LNCaP clone FGC (cell line): ENCODE results near the gene ZBTB43.

ENCODE experiments used
- DNase-seq: peaks from one replicate; pipeline ENCODE4 v3.0.0-alpha.2; 2011; ENCODE audit warnings: low read depth
- H3K4me3 ChIP-seq: 2 replicates; pipeline ENCODE4 v1.5.1; 2011; ENCODE audit warnings: mild to moderate bottlenecking, low read depth, low read length, control low read depth
- TF ChIP-seq, protein P1 (sequence below): IDR thresholded peaks from 2 replicates; pipeline ENCODE4 v1.5.1; 2012; ENCODE audit warnings: mild to moderate bottlenecking; ENCODE audit not compliant: control insufficient read depth, insufficient read depth; ENCODE audit errors: extremely low read depth

The ZBTB43 gene

DNA sequence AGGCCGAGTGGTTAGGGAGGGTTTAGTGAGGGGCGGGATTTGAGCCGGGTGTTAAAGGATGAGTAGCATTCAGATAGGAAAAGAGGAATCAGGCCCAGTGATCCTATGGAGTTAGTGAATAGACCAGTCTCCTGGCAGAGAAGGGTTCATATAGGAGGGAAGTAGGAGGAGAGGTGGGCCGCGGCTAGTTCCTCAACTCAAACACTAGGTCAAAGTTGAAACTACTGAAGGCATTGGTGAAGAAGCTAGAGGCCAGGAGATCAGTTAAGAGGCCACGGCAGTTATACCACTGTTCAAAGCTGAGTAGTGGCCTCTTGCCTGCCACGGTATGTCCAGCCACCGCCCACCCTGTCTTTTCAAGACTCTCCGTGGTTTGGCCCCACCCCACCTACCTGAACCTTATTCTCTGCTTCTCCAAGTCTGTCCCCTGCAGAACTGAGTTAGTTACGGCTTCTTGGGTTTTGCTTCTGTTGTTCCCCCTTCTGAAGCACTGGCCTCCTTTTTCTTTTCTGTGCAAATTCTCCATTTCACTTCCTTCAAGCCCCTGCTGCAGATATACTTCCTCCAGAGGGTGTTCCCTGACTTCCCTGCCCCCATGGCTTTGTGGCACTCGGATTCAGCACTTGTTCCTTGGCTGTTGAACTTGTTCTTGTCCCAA, 57.4 kb downstream of the ZBTB43 start:
- TF ChIP-seq, protein P1, sequence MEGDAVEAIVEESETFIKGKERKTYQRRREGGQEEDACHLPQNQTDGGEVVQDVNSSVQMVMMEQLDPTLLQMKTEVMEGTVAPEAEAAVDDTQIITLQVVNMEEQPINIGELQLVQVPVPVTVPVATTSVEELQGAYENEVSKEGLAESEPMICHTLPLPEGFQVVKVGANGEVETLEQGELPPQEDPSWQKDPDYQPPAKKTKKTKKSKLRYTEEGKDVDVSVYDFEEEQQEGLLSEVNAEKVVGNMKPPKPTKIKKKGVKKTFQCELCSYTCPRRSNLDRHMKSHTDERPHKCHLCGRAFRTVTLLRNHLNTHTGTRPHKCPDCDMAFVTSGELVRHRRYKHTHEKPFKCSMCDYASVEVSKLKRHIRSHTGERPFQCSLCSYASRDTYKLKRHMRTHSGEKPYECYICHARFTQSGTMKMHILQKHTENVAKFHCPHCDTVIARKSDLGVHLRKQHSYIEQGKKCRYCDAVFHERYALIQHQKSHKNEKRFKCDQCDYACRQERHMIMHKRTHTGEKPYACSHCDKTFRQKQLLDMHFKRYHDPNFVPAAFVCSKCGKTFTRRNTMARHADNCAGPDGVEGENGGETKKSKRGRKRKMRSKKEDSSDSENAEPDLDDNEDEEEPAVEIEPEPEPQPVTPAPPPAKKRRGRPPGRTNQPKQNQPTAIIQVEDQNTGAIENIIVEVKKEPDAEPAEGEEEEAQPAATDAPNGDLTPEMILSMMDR = no peak
- DNase-seq = no peak
- peak overlapping the region; percentile 83 for H3K4me3 ChIP-seq

DNA sequence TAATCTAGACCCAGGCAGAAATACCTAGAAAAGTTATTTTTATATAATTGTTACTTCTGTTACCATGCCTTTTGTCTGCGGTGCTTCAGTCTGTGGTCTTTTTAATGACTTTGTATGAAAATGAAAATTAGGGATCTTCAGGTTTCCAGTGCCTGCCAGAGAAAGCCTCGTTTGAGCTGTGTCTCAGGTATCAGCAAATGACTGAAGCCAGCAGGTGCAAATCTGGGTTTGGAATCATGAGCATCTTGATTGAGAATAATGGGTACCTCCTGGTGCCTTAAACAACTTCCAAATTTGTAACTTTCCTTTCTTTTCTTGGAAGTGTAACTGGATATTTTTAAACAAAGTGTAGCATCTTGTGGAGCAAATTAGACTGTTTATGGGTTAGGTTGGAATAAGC, 59.9 kb downstream of the ZBTB43 start:
- no peak for DNase-seq
- no peak overlapping the region for H3K4me3 ChIP-seq
- TF ChIP-seq, protein P1 = no peak

DNA sequence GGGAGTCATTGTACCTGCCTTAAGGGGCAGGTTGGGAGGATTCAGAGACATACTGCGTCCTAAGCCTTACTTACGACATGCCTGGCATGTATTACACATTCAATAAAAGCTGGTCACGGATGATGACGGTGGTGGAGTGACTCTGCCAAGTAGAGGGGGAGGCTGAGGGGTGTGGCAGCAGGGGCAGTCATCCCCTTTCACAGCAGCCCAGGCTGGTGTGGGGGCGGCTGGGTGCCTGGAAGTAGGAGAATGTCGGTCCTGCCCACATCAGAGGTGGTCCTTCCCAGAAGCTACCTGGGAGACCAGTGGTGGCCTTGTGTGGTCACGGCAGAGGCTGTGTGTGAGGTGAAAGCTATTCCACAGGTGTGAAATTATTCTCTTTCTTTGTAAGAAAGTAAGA, 64.5 kb downstream of the ZBTB43 start:
- H3K4me3 ChIP-seq = no peak overlapping the region
- TF ChIP-seq, protein P1 = no peak
- DNase-seq = no peak

DNA sequence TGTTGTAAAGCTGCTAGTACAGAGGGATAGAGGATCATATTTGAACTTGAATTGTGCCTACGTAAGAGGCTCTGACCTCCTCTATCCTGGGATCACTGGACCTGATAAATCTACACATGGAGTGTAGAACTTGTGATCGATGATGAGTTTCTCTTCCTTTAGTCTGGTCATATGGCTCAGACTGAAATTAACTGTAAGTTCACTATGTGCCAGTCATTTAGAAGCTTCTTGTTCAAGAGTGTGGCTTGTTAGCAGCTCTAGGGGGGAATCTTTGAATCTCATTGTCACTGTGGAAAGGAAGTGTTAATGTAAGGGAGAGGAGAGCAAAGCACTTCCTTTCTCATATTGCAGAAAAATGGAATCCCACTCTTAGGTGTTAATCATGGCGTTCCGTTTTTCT, 67.7 kb downstream of the ZBTB43 start:
- DNase-seq = no peak
- no peak overlapping the region for H3K4me3 ChIP-seq
- TF ChIP-seq, protein P1 = no peak

DNA sequence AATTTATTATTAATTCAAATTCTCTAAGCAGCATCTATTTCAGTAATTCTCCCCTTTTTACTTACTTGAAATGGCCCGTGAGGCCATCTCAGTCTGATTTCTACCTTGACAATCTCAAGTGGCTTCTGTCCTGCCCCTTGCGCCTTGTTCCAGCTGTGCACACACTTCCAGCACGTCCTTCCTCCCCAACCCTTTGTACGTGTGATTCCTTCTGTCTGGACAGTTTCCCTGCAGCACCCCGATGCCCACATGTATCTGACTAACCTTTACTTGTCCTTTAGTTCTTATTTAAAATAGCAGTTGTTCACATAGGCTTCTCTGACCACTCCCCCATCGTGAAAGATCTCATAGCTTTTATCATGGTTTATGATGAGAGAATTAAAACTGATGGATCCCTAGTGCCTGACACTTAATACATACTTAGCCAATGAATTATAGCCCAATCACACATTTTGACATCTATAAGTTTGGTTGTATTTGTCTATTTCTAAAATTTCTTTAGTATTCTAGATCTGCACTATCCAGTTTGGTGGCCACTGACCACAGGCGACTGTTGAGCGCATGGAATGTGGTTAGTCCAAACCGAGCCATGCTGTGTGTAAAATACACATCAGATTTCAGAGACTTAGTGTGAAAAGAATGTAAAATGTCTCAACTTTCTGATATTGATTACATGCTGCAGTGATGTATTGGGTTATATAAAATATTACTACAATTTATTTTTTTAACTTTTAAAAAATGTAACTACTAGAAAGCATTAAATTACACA, 69.9 kb downstream of the ZBTB43 start:
- no peak overlapping the region for H3K4me3 ChIP-seq
- DNase-seq = no peak
- TF ChIP-seq, protein P1 = no peak

DNA sequence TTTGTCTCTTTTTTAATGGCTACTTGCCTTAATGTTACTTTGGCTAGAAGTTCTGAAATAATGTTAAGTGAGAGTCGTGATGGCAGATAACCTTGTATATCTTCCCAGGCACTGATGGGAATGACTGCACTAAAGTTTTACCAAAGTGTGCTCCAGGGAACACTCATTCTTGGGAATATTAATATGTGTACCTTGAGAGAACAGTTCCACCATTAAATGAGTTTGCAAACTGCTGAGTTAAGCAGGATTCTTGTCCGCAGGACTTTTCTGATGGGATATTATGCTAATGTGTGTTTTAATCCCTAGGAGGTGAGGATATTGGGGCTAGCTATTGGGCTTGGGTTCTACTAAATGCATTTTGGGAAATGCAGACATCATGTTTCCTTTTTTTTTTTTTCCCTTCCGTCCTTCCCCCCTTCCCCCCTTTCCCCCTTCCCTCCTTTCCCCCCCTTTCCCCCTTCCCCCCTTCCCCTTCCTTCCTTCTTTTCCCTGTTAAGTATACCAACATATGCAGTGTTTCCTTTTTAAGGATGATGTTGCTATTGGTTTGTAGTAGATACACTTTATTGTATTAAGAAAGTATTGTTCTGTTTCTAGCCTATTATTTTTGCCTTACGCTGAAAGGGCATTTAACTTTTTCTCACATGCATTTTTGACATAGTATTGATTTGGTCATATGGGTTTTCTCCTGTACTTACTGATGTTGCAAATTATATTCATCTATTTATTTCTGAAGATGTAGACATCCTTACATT, 71.1 kb downstream of the ZBTB43 start:
- TF ChIP-seq, protein P1 = no peak
- no peak overlapping the region for H3K4me3 ChIP-seq
- DNase-seq = no peak
